Raji (cell line): ENCODE measurements around the gene TTLL11.

ENCODE experiments used
- POLR2A ChIP-seq: IDR thresholded peaks from 2 replicates; pipeline ENCODE4 v1.6.1; 2011; ENCODE audit warnings: low read depth, low read length, control low read depth; ENCODE audit not compliant: insufficient read depth

Gene TTLL11

GRCh38 chr9:121944711-121945191, 148.4 kb downstream of the TTLL11 start:
- peak; percentile 38; the same call in 1 of the 2 replicates for TF ChIP-seq POLR2A

GRCh38 chr9:121943463-121943862, 149.6 kb downstream of the TTLL11 start:
- TF ChIP-seq POLR2A: peak; percentile 38

- peak; percentile 39; the same call in 1 of the 2 replicates for TF ChIP-seq POLR2A
These were observed 150.2 kb downstream of the TTLL11 start for GRCh38 chr9:121942866-121943382.

- no peak for TF ChIP-seq POLR2A
These were observed 150.8 kb downstream of the TTLL11 start for GRCh38 chr9:121942313-121942712.

- TF ChIP-seq POLR2A: no peak
These were observed 153.5 kb downstream of the TTLL11 start for GRCh38 chr9:121939643-121940042.

- TF ChIP-seq POLR2A: no peak
These were observed 154.5 kb downstream of the TTLL11 start for GRCh38 chr9:121938621-121939020.

GRCh38 chr9:121937240-121937639, 155.9 kb downstream of the TTLL11 start:
- peak; percentile 33; the same call in 1 of the 2 replicates for TF ChIP-seq POLR2A

GRCh38 chr9:121935739-121936138, 157.4 kb downstream of the TTLL11 start:
- no peak for TF ChIP-seq POLR2A

- TF ChIP-seq POLR2A: no peak
These were observed 162.2 kb downstream of the TTLL11 start for GRCh38 chr9:121930956-121931355.

GRCh38 chr9:121929893-121930875, 162.9 kb downstream of the TTLL11 start:
- no peak for TF ChIP-seq POLR2A

- no peak for TF ChIP-seq POLR2A
These were observed 165.5 kb downstream of the TTLL11 start for GRCh38 chr9:121927636-121928035.

- TF ChIP-seq POLR2A: no peak
These were observed 166.0 kb downstream of the TTLL11 start for GRCh38 chr9:121927081-121927480.

- TF ChIP-seq POLR2A: no peak
These were observed 166.7 kb downstream of the TTLL11 start for GRCh38 chr9:121926351-121926801.

- TF ChIP-seq POLR2A: no peak
These were observed 167.2 kb downstream of the TTLL11 start for GRCh38 chr9:121925935-121926334.

- TF ChIP-seq POLR2A: no peak
These were observed 168.4 kb downstream of the TTLL11 start for GRCh38 chr9:121924700-121925099.

- no peak for TF ChIP-seq POLR2A
These were observed 171.7 kb downstream of the TTLL11 start for GRCh38 chr9:121921444-121921843.
